Tracheal epithelial cell (primary cell): ENCODE data around the gene YPEL2. TPM values are rescaled to one million over a fixed set of nuclear protein-coding genes. Genes with fewer than 3 reads are reported as not detected.

Experiments used
- total RNA-seq: library from RNA; depleted of rRNA; stranded (reverse); fragments of >200 nt; gene quantifications from 2 replicates; pipeline ENCODE4 v1.2.1, GENCODE V29; 2014

YPEL2 gene
- total RNA-seq = 2.1 and 7.2 TPM in 2 replicates

GRCh38 chr17:59331129-59331928, at the start of gene YPEL2:
TSS of gene YPEL2 (plus strand) at chr17:59331655. CDS start at chr17:59353410, 21,755 bp downstream.

Other genes with a start within 250 kb of the YPEL2 start
- gene TRIM37, start 224.8 kb upstream of the YPEL2 start, total RNA-seq = 25.6 and 35.7 TPM in 2 replicates
- gene SKA2, start 176.5 kb upstream of the YPEL2 start, total RNA-seq = 20.7 and 40.7 TPM in 2 replicates
- gene PRR11, start 175.9 kb upstream of the YPEL2 start, total RNA-seq = 1.4 and 2.1 TPM in 2 replicates
- 17.8 and 23.9 TPM in 2 replicates for gene SMG8, start 121.6 kb upstream of the YPEL2 start, total RNA-seq
- 1.9 and 2.1 TPM in 2 replicates for gene GDPD1, start 111.1 kb upstream of the YPEL2 start, total RNA-seq
- gene DHX40, start 234.0 kb downstream of the YPEL2 start, total RNA-seq = 41.6 and 44.6 TPM in 2 replicates